Ishikawa (cell line): ENCODE measurements around the gene APLP1.

ENCODE experiments used
- CEBPB ChIP-seq: IDR thresholded peaks from 2 replicates; pipeline ENCODE4 v1.6.1; 2012
- CREB1 ChIP-seq: IDR thresholded peaks from 2 replicates; pipeline ENCODE4 v1.6.1; 2012; ENCODE audit warnings: low read depth
- EGR1 ChIP-seq: IDR thresholded peaks from 2 replicates; pipeline ENCODE4 v1.6.1; 2012
- EP300 ChIP-seq: IDR thresholded peaks from 2 replicates; pipeline ENCODE4 v1.6.1; 2012; ENCODE audit warnings: borderline replicate concordance
- MAX ChIP-seq: IDR thresholded peaks from 2 replicates; pipeline ENCODE4 v1.6.1; 2012
- RAD21 ChIP-seq: IDR thresholded peaks from 2 replicates; pipeline ENCODE4 v1.6.1; 2012; ENCODE audit warnings: low read depth
- TAF1 ChIP-seq: IDR thresholded peaks from 2 replicates; pipeline ENCODE4 v1.6.1; 2012; ENCODE audit warnings: low read depth, mild to moderate bottlenecking
- TCF12 ChIP-seq: IDR thresholded peaks from 2 replicates; pipeline ENCODE4 v1.6.1; 2012; ENCODE audit warnings: low read depth
- TEAD4 ChIP-seq: IDR thresholded peaks from 2 replicates; pipeline ENCODE4 v1.6.1; 2012
- YY1 ChIP-seq: IDR thresholded peaks from 2 replicates; pipeline ENCODE4 v1.6.1; 2012; ENCODE audit warnings: low read depth
- ZBTB7A ChIP-seq: IDR thresholded peaks from 2 replicates; pipeline ENCODE4 v1.6.1; 2012; ENCODE audit warnings: low read depth
- TF ChIP-seq, protein P1 (sequence below): IDR thresholded peaks from 2 replicates; pipeline ENCODE4 v1.6.1; 2012; ENCODE audit warnings: low read depth, mild to moderate bottlenecking
- TF ChIP-seq, protein P2 (sequence below): IDR thresholded peaks from 2 replicates; pipeline ENCODE4 v1.6.1; 2012

DNA sequence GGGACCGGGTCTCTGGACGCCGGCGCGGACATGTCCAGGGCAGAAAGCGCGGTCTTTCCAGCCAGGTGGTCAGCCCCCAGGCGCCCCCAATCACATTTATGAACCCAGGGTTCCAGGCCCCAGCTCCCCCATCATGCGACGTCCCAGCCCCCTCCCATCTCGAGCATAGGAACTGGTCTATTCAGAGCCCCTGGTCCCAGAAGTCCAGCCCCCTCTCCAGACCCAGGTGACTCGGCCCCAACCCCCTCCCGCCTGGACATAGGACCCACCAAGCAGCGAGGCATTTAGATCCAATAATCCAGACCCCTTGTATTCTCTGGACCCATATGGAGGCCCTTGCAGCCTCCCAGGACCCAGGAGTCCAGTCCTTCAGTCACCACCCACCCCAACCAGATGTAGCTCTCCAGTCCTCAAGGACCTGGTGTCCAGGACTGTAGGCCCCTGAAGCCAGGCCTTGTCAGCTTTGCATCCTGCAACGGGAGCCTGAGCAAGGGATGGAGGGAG is 501 bp downstream of the APLP1 start:
- TF ChIP-seq EP300 (no peak), RAD21 (no peak), TEAD4 (no peak), CREB1 (no peak), MAX (no peak), CEBPB (no peak), TAF1 (no peak), ZBTB7A (no peak), YY1 (no peak), TCF12 (no peak), EGR1 (no peak)
- TF ChIP-seq, protein P1, sequence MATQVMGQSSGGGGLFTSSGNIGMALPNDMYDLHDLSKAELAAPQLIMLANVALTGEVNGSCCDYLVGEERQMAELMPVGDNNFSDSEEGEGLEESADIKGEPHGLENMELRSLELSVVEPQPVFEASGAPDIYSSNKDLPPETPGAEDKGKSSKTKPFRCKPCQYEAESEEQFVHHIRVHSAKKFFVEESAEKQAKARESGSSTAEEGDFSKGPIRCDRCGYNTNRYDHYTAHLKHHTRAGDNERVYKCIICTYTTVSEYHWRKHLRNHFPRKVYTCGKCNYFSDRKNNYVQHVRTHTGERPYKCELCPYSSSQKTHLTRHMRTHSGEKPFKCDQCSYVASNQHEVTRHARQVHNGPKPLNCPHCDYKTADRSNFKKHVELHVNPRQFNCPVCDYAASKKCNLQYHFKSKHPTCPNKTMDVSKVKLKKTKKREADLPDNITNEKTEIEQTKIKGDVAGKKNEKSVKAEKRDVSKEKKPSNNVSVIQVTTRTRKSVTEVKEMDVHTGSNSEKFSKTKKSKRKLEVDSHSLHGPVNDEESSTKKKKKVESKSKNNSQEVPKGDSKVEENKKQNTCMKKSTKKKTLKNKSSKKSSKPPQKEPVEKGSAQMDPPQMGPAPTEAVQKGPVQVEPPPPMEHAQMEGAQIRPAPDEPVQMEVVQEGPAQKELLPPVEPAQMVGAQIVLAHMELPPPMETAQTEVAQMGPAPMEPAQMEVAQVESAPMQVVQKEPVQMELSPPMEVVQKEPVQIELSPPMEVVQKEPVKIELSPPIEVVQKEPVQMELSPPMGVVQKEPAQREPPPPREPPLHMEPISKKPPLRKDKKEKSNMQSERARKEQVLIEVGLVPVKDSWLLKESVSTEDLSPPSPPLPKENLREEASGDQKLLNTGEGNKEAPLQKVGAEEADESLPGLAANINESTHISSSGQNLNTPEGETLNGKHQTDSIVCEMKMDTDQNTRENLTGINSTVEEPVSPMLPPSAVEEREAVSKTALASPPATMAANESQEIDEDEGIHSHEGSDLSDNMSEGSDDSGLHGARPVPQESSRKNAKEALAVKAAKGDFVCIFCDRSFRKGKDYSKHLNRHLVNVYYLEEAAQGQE = no peak
- TF ChIP-seq, protein P2, sequence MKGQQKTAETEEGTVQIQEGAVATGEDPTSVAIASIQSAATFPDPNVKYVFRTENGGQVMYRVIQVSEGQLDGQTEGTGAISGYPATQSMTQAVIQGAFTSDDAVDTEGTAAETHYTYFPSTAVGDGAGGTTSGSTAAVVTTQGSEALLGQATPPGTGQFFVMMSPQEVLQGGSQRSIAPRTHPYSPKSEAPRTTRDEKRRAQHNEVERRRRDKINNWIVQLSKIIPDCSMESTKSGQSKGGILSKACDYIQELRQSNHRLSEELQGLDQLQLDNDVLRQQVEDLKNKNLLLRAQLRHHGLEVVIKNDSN = no peak
